ENCODE data around the gene SH3D21.

The SH3D21 gene

GRCh38 chr1:36306210-36306901, at the start of gene SH3D21:
SH3D21 (plus strand) TSS chr1:36306368; CDS start chr1:36306421, 53 bp downstream.
- FAIRE-seq: no peak

- no peak for FAIRE-seq
Measured at GRCh38 chr1:36256558-36257374, 49.4 kb upstream of the SH3D21 start.

- FAIRE-seq: no peak
Measured at GRCh38 chr1:36257375-36257767, 48.8 kb upstream of the SH3D21 start.

- no peak for FAIRE-seq
Measured at GRCh38 chr1:36258960-36259344, 47.2 kb upstream of the SH3D21 start.

GRCh38 chr1:36268981-36269380, 37.2 kb upstream of the SH3D21 start:
- FAIRE-seq: no peak

- FAIRE-seq: no peak
Measured at GRCh38 chr1:36269408-36269838, 36.7 kb upstream of the SH3D21 start.

- FAIRE-seq: no peak
Measured at GRCh38 chr1:36273024-36273423, 33.1 kb upstream of the SH3D21 start.

GRCh38 chr1:36274201-36274600, 32.0 kb upstream of the SH3D21 start:
- FAIRE-seq: no peak

- FAIRE-seq: no peak
Measured at GRCh38 chr1:36276688-36277087, 29.5 kb upstream of the SH3D21 start.

- no peak for FAIRE-seq
Measured at GRCh38 chr1:36279110-36279788, 26.9 kb upstream of the SH3D21 start.

- FAIRE-seq: no peak
Measured at GRCh38 chr1:36279789-36280296, 26.3 kb upstream of the SH3D21 start.

- no peak for FAIRE-seq
Measured at GRCh38 chr1:36284061-36284460, 22.1 kb upstream of the SH3D21 start.

GRCh38 chr1:36284517-36284916, 21.7 kb upstream of the SH3D21 start:
- no peak for FAIRE-seq

GRCh38 chr1:36285443-36286101, 20.6 kb upstream of the SH3D21 start:
- FAIRE-seq: peak; percentile 96

GRCh38 chr1:36286802-36287201, 19.4 kb upstream of the SH3D21 start:
- FAIRE-seq: no peak

- FAIRE-seq: no peak
Measured at GRCh38 chr1:36287595-36287994, 18.6 kb upstream of the SH3D21 start.

GRCh38 chr1:36295390-36295789, 10.8 kb upstream of the SH3D21 start:
- FAIRE-seq: no peak

GRCh38 chr1:36297062-36297461, 9.1 kb upstream of the SH3D21 start:
- no peak for FAIRE-seq

GRCh38 chr1:36298640-36299039, 7.5 kb upstream of the SH3D21 start:
- FAIRE-seq: no peak

GRCh38 chr1:36300526-36300925, 5.6 kb upstream of the SH3D21 start:
- no peak for FAIRE-seq

- FAIRE-seq: no peak
Measured at GRCh38 chr1:36301220-36301619, 4.9 kb upstream of the SH3D21 start.

GRCh38 chr1:36303244-36303643, 2.9 kb upstream of the SH3D21 start:
- FAIRE-seq: no peak

All from G401.6 (cell line).